Testis (tissue), 3 donors: ENCODE results near the gene HTR5A. TPM values are rescaled to one million over a fixed set of nuclear protein-coding genes. Genes with fewer than 3 reads are reported as not detected.

Experiments
- DNase-seq: peaks from one replicate; pipeline ENCODE4 v3.0.0-alpha.2; 2019
- H3K27ac ChIP-seq, 2 donors: fragments of 200-600 bp; sonication (generic); one replicate each; pipeline ENCODE4 v1.5.1; 2019
- H3K27me3 ChIP-seq: fragments of 200-600 bp; sonication (generic); one replicate; pipeline ENCODE4 v1.5.1; 2019
- H3K36me3 ChIP-seq: fragments of 200-600 bp; sonication (generic); one replicate; pipeline ENCODE4 v1.5.1; 2017; ENCODE audit warnings: low read depth; ENCODE audit errors: missing control alignments
- H3K4me1 ChIP-seq: fragments of 200-600 bp; sonication (generic); one replicate; pipeline ENCODE4 v1.5.1; 2019
- H3K4me3 ChIP-seq, 2 donors: fragments of 200-600 bp; sonication (generic); one replicate each; pipeline ENCODE4 v1.5.1; 2017 to 2019
- H3K9me3 ChIP-seq: fragments of 200-600 bp; sonication (generic); one replicate; pipeline ENCODE4 v1.5.1; 2017
- POLR2A ChIP-seq: fragments of 450-650 bp; IDR thresholded peaks from one replicate; pipeline ENCODE4 v1.6.1; 2017; ENCODE audit warnings: antibody characterized with exemption, mild to moderate bottlenecking, moderate library complexity
- WGBS, 2 donors: methylation state at CpG; one replicate each; pipeline ENCODE4 v1.1.5; 2018; 5-methylcytosine and 5-hydroxymethylcytosine counted together
- intact Hi-C: fragments of 100-400 bp; cut with DNase I; formaldehyde crosslinking; loops from one replicate; pipeline ENCODE4 v1.15.1; 2023; ENCODE audit warnings: low total_unique reads
- polyA plus RNA-seq: library from polyadenylated mRNA; stranded (reverse); fragments of 350-450 nt; fragmentation: Illumina TruSeq; extraction: RNeasy Lipid Tissue Mini Kit (QIAGEN cat#74804); gene quantifications from one replicate; pipeline ENCODE4 v1.2.3, GENCODE V29; 2014; ENCODE audit warnings: low read depth, low replicate concordance; ENCODE audit not compliant: insufficient read depth
- total RNA-seq, 2 donors: library from RNA; depleted of rRNA; stranded (reverse); fragments of >200 nt; gene quantifications; one replicate each; pipeline ENCODE4 v1.2.3, GENCODE V29; 2016
- TF ChIP-seq, protein P1 (sequence below), 3 experiments: fragments of 450-650 bp in 2 of 3; fragments of 200-600 bp in 1 of 3; sonication (generic) in 1 of 3; IDR thresholded peaks; one replicate each; pipeline ENCODE4 v1.5.1; 2016 to 2019; ENCODE audit warnings: antibody characterized with exemption in 3 of 3, mild to moderate bottlenecking in 2 of 3, moderate library complexity in 1 of 3

Gene HTR5A
- total and polyA plus RNA-seq, 3 donors from 2014 or later = 0.87 to 2.8 (median 0.93) TPM

- TF ChIP-seq, protein P1, sequence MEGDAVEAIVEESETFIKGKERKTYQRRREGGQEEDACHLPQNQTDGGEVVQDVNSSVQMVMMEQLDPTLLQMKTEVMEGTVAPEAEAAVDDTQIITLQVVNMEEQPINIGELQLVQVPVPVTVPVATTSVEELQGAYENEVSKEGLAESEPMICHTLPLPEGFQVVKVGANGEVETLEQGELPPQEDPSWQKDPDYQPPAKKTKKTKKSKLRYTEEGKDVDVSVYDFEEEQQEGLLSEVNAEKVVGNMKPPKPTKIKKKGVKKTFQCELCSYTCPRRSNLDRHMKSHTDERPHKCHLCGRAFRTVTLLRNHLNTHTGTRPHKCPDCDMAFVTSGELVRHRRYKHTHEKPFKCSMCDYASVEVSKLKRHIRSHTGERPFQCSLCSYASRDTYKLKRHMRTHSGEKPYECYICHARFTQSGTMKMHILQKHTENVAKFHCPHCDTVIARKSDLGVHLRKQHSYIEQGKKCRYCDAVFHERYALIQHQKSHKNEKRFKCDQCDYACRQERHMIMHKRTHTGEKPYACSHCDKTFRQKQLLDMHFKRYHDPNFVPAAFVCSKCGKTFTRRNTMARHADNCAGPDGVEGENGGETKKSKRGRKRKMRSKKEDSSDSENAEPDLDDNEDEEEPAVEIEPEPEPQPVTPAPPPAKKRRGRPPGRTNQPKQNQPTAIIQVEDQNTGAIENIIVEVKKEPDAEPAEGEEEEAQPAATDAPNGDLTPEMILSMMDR (IDR thresholded peaks at IDR 0.05) = no peak
- TF ChIP-seq POLR2A = no peak
- Histone ChIP-seq H3K4me3 (no peak overlapping the region), H3K27ac (no peak overlapping the region), H3K4me1 (no peaks in the 10 kb centered on the region), H3K36me3 (no peaks in the 10 kb centered on the region), H3K9me3 (no peaks in the 10 kb centered on the region), H3K27me3 (no peaks in the 10 kb centered on the region)
- DNase-seq = no peak
- WGBS, 2 donors = 62 to 72% methylated on average over 5 of the region's 5 CpGs
- intact Hi-C loops = no loop called here
Measured at GRCh38 chr7:155059703-155060102, 10.4 kb upstream of the HTR5A start.

DNA sequence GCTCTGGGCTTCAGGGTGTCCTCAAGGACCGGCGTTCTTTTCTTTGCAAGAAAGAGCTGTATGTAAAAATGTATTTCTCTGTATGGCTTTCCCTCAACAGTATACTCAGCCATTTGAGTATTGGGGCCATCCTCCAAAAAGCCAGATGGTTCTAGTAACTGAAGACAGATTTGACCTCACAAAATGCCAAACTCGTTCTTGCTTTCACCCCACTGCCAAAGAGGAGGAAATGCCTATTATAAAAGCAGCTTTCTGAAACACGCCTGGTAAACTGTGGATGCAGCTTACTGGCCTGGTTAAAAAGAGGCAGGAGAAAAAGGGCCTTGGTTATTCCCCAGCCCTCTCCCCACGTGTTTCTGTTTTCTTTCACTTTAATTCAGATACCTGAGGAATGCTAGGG, 7.7 kb upstream of the HTR5A start:
- Histone ChIP-seq H3K36me3 (no peaks in the 10 kb centered on the region), H3K27ac (no peak overlapping the region), H3K27me3 (no peaks in the 10 kb centered on the region), H3K4me3 (no peak overlapping the region), H3K9me3 (no peaks in the 10 kb centered on the region), H3K4me1 (no peaks in the 10 kb centered on the region)
- intact Hi-C loops = no loop called here
- no peak for DNase-seq
- WGBS, 2 donors = 45 to 53% methylated on average over 5 of the region's 5 CpGs
- TF ChIP-seq POLR2A = no peak
- TF ChIP-seq, protein P1 (IDR thresholded peaks at IDR 0.05) = no peak

DNA sequence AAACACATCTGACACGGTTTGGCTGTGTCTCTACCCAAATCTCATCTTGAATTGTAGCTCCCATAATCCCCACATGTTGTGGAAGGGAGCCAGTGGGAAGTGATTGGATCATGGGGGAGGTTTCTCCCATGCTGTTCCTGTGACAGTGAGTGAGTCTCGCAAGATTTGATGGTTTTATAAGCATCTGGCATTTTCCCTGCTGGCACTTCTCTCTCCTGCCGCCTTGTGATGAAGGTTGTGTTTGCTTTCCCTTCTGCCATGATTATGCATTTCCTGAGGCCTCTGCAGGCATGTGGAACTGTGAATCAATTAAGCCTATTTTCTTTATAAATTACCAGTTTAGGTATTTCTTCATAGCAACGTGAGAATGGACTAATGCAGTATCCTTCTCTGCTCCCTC, 5.9 kb upstream of the HTR5A start:
- intact Hi-C loops = no loop called here
- no peak overlapping the region for H3K4me3 ChIP-seq
- no peaks in the 10 kb centered on the region for H3K36me3 ChIP-seq
- TF ChIP-seq, protein P1 (IDR thresholded peaks at IDR 0.05) = no peak
- no peak for TF ChIP-seq POLR2A
- DNase-seq = no peak
- no peak overlapping the region for H3K27ac ChIP-seq
- H3K4me1 ChIP-seq = no peaks in the 10 kb centered on the region
- no peaks in the 10 kb centered on the region for H3K27me3 ChIP-seq
- 54 to 61% methylated on average over 4 of the region's 4 CpGs for WGBS, 2 donors
- no peaks in the 10 kb centered on the region for H3K9me3 ChIP-seq

DNA sequence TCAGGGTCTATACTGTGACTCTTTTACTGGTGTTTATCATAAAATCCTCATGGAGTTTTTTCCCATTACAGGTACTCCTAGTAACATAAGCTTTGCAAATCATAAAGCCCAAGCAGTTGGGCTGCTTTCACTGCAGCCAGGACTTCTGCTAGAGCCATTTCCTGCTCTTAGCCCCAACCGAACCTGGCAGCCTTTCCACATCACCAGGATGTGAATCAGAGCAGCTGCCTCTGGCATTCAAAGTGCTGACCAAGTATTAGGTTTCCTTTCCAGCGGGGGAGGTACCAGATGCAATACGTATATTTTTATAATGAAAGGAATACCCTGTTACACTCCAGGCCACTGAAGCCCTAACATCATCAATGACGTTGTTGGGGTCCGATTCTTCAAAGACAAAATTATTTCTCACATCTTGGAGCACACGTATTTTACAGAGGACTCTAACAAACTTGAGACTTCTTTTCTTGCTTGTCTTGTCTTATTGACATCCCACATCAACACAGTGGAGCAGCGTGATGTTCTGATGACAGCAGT, 3.6 kb upstream of the HTR5A start:
- intact Hi-C loops = no loop called here
- no peaks in the 10 kb centered on the region for H3K27me3 ChIP-seq
- H3K4me1 ChIP-seq = no peaks in the 10 kb centered on the region
- H3K27ac ChIP-seq = no peak overlapping the region
- no peaks in the 10 kb centered on the region for H3K9me3 ChIP-seq
- DNase-seq = no peak
- H3K4me3 ChIP-seq = no peak overlapping the region
- no peak for TF ChIP-seq POLR2A
- TF ChIP-seq, protein P1 (IDR thresholded peaks at IDR 0.05) = no peak
- 40 to 61% methylated on average over 7 of the region's 7 CpGs for WGBS, 2 donors
- H3K36me3 ChIP-seq = no peaks in the 10 kb centered on the region

- no peak for DNase-seq
- no peaks in the 10 kb centered on the region for H3K36me3 ChIP-seq
- no peak overlapping the region for H3K27ac ChIP-seq
- WGBS, 2 donors = 31 to 61% methylated on average over 6 to 43 of the region's 43 CpGs
- TF ChIP-seq POLR2A = no peak
- TF ChIP-seq, protein P1 (IDR thresholded peaks at IDR 0.05) = no peak
- no peaks in the 10 kb centered on the region for H3K9me3 ChIP-seq
- no peaks in the 10 kb centered on the region for H3K4me1 ChIP-seq
- no peaks in the 10 kb centered on the region for H3K27me3 ChIP-seq
- intact Hi-C loops = no loop called here
- no peak overlapping the region for H3K4me3 ChIP-seq
Measured at GRCh38 chr7:155071121-155071651, 1.1 kb downstream of the HTR5A start.
